ENCODE data around the gene MPND. TPM values are rescaled to one million over a fixed set of nuclear protein-coding genes. Genes with fewer than 3 reads are reported as not detected.

The MPND gene
- total and polyA plus RNA-seq, 2 of the 13 experiments (the other 11 are each of a cell fraction or from before 2014, with no cell fraction given) = 10.8 to 15.8 TPM

GRCh38 chr19:4322942-4323665 is 20.3 kb upstream of the MPND start:
- H3K9me3 ChIP-seq (ENCODE audit: low read length) = no peaks in the 10 kb centered on the region
- 65% methylated on average over 9 of the region's 37 CpGs for WGBS (ENCODE audit: low lambda C conversion rate)
- no peaks in the 10 kb centered on the region for H3K79me2 ChIP-seq (ENCODE audit: insufficient read depth, low read length)
- CTCF ChIA-PET (ENCODE audit: low intra/inter-chr PET ratio, low total read pairs) = no interaction called here
- in situ Hi-C loops (cut with HindIII; ENCODE audit: extremely low pct_ligation_motif_present, low pct_unique_long_range_greater_than_20kb) (no loop called here), intact Hi-C loops (cut with micrococcal nuclease; ENCODE audit: unreplicated experiment) (no loop called here)
- H3K27me3 ChIP-seq (ENCODE audit: control insufficient read depth in 1 of 2, insufficient read depth in 2 of 2, low read length in 2 of 2) = no peaks in the 10 kb centered on the region
- H3K4me1 ChIP-seq (ENCODE audit: insufficient read depth, low read length) = no peaks in the 10 kb centered on the region
- no peaks in the 10 kb centered on the region for H3K36me3 ChIP-seq (replicated peaks in 1 of 2; ENCODE audit: control insufficient read depth in 1 of 2, insufficient read depth in 2 of 2, low read length in 2 of 2)
- no peak overlapping the region for H3K27ac ChIP-seq (ENCODE audit: extremely low read length, insufficient read depth, low read length)
- no peak for FAIRE-seq
- DNase-seq (ENCODE audit: low spot score) = no peak
- no peaks in the 10 kb centered on the region for H4K20me1 ChIP-seq (ENCODE audit: insufficient read depth, low read length)
- POLR2A ChIA-PET = interaction anchor here (4.1 kb wide), 1 partner anchor 20 kb away, joined by 22 read pairs; the partner anchor contains the start of gene MPND
- ATAC-seq = peak; percentile 28; the same call in 2 of the 3 replicates
- BruUV-seq (replicated peaks) = no TSS peak
- no peak overlapping the region for H2AFZ ChIP-seq (ENCODE audit: low read length)
- H3K4me3 ChIP-seq (replicated peaks in 1 of 3; ENCODE audit: insufficient read depth in 1 of 3, low read depth in 2 of 3, low read length in 3 of 3) = no peak overlapping the region
- H3K9ac ChIP-seq (ENCODE audit: insufficient read depth, low read depth, low read length) = no peak overlapping the region
- H3K4me2 ChIP-seq (ENCODE audit: low read depth, low read length) = no peak overlapping the region
- no peak for TF ChIP-seq ZBTB1 (CRISPR knock-in tag; IDR thresholded peaks at IDR 0.05; ENCODE audit: borderline replicate concordance)
- no peak for TF ChIP-seq NR2C2 (CRISPR knock-in tag; IDR thresholded peaks at IDR 0.05; ENCODE audit: borderline replicate concordance)
- no peak for TF ChIP-seq ARID5B (CRISPR knock-in tag; IDR thresholded peaks at IDR 0.05)
- TF ChIP-seq ZNF367 (CRISPR knock-in tag; IDR thresholded peaks at IDR 0.05; ENCODE audit: borderline replicate concordance) = no peak
- TF ChIP-seq ZBTB38 (CRISPR knock-in tag; IDR thresholded peaks at IDR 0.05) = 0 out of 2 replicates have a peak, but pooled peaks have one; percentile 39
- no peak for TF ChIP-seq PREB (CRISPR knock-in tag; IDR thresholded peaks at IDR 0.05)
- TF ChIP-seq HHEX (CRISPR knock-in tag; IDR thresholded peaks at IDR 0.05) = no peak
- no peak for TF ChIP-seq KDM3A (CRISPR knock-in tag; IDR thresholded peaks at IDR 0.05; ENCODE audit: low read depth)
- TF ChIP-seq ATF5 (CRISPR knock-in tag; IDR thresholded peaks at IDR 0.05; ENCODE audit: low read depth) = no peak
- peak; percentile 29 for TF ChIP-seq AGO2 (optimal IDR thresholded peaks at IDR 0.05; ENCODE audit: low read depth, low read length)
- TF ChIP-seq PCBP1 (IDR thresholded peaks at IDR 0.05; ENCODE audit: borderline replicate concordance, low read depth, low read length) = 0 out of 2 replicates have a peak, but pooled peaks have one; percentile 37
- TF ChIP-seq PCBP2 (optimal IDR thresholded peaks at IDR 0.05; ENCODE audit: low read depth, low read length, poor library complexity, severe bottlenecking) = no peak
- no peak for TF ChIP-seq ZNF691 (CRISPR knock-in tag; IDR thresholded peaks at IDR 0.05; ENCODE audit: borderline replicate concordance, low read depth)
- TF ChIP-seq HNF4G (IDR thresholded peaks at IDR 0.05; ENCODE audit: borderline replicate concordance, low read depth, low read length) = no peak
- no peak for TF ChIP-seq HNF4G (CRISPR knock-in tag; IDR thresholded peaks at IDR 0.05; ENCODE audit: borderline replicate concordance, low read depth)
- TF ChIP-seq ZNF703 (CRISPR knock-in tag; IDR thresholded peaks at IDR 0.05; ENCODE audit: borderline replicate concordance) = no peak
- TF ChIP-seq ZNF737 (CRISPR knock-in tag; IDR thresholded peaks at IDR 0.05; ENCODE audit: borderline replicate concordance) = no peak

Data from HepG2 (cell line).